Panc1 (cell line): ENCODE results near the gene USP31.

Experiments used
- POLR2AphosphoS5 ChIP-seq: IDR thresholded peaks from 2 replicates; pipeline ENCODE4 v1.6.1; 2012; ENCODE audit warnings: mild to moderate bottlenecking, low read depth, low read length, moderate library complexity
- TF ChIP-seq, protein P1 (sequence below): fragments of 450-650 bp; IDR thresholded peaks from 2 replicates; pipeline ENCODE4 v1.5.1; 2017; ENCODE audit warnings: mild to moderate bottlenecking
- TF ChIP-seq, protein P2 (sequence below), 2 experiments: IDR thresholded peaks; 2 replicates each; pipeline ENCODE4 v1.6.1; 2011 to 2012; ENCODE audit warnings: low read depth in 2 of 2, control low read depth in 1 of 2, low read length in 1 of 2, mild to moderate bottlenecking in 1 of 2, moderate library complexity in 1 of 2; ENCODE audit not compliant: insufficient read depth in 1 of 2

DNA sequence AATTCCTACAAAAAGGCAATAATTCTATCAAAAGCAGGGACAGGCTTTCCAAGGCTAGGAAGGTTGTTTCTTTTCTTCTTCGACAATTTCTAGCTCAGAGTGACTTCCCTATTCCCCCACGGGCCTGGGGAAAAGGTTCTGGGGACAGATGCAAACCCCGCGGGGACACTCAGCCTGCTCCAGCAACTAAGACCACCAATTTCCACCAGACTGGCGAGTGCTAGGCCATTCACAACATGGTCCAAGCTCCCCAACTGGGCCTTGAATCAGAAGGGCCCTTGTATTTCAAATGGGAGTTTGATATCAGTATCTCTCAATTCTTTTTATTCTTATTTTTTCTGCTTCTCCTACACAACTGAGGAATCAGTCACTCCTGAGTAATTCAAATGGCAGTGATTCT lies 86.7 kb downstream of the USP31 start:
- TF ChIP-seq, protein P1, sequence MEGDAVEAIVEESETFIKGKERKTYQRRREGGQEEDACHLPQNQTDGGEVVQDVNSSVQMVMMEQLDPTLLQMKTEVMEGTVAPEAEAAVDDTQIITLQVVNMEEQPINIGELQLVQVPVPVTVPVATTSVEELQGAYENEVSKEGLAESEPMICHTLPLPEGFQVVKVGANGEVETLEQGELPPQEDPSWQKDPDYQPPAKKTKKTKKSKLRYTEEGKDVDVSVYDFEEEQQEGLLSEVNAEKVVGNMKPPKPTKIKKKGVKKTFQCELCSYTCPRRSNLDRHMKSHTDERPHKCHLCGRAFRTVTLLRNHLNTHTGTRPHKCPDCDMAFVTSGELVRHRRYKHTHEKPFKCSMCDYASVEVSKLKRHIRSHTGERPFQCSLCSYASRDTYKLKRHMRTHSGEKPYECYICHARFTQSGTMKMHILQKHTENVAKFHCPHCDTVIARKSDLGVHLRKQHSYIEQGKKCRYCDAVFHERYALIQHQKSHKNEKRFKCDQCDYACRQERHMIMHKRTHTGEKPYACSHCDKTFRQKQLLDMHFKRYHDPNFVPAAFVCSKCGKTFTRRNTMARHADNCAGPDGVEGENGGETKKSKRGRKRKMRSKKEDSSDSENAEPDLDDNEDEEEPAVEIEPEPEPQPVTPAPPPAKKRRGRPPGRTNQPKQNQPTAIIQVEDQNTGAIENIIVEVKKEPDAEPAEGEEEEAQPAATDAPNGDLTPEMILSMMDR: no peak
- TF ChIP-seq, protein P2, sequence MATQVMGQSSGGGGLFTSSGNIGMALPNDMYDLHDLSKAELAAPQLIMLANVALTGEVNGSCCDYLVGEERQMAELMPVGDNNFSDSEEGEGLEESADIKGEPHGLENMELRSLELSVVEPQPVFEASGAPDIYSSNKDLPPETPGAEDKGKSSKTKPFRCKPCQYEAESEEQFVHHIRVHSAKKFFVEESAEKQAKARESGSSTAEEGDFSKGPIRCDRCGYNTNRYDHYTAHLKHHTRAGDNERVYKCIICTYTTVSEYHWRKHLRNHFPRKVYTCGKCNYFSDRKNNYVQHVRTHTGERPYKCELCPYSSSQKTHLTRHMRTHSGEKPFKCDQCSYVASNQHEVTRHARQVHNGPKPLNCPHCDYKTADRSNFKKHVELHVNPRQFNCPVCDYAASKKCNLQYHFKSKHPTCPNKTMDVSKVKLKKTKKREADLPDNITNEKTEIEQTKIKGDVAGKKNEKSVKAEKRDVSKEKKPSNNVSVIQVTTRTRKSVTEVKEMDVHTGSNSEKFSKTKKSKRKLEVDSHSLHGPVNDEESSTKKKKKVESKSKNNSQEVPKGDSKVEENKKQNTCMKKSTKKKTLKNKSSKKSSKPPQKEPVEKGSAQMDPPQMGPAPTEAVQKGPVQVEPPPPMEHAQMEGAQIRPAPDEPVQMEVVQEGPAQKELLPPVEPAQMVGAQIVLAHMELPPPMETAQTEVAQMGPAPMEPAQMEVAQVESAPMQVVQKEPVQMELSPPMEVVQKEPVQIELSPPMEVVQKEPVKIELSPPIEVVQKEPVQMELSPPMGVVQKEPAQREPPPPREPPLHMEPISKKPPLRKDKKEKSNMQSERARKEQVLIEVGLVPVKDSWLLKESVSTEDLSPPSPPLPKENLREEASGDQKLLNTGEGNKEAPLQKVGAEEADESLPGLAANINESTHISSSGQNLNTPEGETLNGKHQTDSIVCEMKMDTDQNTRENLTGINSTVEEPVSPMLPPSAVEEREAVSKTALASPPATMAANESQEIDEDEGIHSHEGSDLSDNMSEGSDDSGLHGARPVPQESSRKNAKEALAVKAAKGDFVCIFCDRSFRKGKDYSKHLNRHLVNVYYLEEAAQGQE (IDR thresholded peaks at IDR 0.05; ENCODE audit: insufficient read depth in 1 of 2, low read depth in 2 of 2, low read length in 1 of 2): no peak
- no peak for TF ChIP-seq POLR2AphosphoS5
